ENCODE measurements around the gene PRX. TPM values are rescaled to one million over a fixed set of nuclear protein-coding genes. Genes with fewer than 3 reads are reported as not detected.

PRX gene
- total and polyA plus RNA-seq, 2 of the 13 experiments (the other 11 are each of a cell fraction or from before 2014, with no cell fraction given), result 0.66 TPM

DNA sequence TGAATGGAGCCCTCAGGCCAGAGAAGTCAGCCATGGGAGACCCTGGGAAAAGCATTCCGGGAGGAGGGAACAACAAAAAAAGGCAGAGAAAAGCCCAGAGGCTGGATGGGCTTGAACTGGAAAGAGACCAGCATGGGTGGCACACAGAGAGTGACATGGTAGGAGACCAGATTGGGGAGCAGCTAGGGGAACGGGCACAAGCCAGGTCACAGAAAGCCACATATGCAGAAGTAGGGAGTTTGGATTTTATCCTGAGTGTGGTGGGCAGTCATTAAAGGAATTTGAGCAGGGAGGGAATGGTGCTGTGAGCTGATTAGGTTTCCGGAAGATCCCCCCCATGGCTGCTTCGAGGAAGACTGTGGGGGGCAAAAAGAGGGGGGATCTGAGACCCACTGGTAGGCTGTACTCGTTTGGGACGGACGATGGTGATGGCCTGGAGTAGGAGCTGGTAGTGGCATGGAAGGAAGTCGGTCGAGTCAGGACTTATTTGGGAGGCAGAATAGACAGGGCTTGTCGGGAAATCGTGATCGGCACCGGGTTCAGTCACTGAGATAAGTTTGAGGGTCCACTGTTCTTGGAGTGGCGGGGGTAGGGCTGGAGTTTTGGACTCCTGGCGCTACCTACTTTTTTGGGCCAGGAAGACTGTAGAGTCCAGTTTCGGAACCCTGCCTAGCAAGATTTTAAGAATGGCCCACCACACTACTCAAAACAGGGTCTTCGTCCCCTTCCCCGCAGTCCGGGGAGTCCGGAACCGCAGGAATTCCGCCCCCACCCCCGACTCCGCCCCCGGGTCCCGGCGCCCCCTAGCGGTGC is 11.7 kb upstream of the PRX start (continued):
- TF ChIP-seq, protein P1, sequence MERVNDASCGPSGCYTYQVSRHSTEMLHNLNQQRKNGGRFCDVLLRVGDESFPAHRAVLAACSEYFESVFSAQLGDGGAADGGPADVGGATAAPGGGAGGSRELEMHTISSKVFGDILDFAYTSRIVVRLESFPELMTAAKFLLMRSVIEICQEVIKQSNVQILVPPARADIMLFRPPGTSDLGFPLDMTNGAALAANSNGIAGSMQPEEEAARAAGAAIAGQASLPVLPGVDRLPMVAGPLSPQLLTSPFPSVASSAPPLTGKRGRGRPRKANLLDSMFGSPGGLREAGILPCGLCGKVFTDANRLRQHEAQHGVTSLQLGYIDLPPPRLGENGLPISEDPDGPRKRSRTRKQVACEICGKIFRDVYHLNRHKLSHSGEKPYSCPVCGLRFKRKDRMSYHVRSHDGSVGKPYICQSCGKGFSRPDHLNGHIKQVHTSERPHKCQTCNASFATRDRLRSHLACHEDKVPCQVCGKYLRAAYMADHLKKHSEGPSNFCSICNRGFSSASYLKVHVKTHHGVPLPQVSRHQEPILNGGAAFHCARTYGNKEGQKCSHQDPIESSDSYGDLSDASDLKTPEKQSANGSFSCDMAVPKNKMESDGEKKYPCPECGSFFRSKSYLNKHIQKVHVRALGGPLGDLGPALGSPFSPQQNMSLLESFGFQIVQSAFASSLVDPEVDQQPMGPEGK (CRISPR knock-in tag; IDR thresholded peaks at IDR 0.05), result peak; percentile 78
- TF ChIP-seq DMAP1 (CRISPR knock-in tag; IDR thresholded peaks at IDR 0.05) (0 out of 2 replicates have a peak, but pooled peaks have one; percentile 10), ZNF790 (CRISPR knock-in tag; IDR thresholded peaks at IDR 0.05; ENCODE audit: borderline replicate concordance) (0 out of 2 replicates have a peak, but pooled peaks have one; percentile 3), HMGXB4 (CRISPR knock-in tag; IDR thresholded peaks at IDR 0.05; ENCODE audit: borderline replicate concordance in 1 of 2, low read depth in 1 of 2) (peak in 1 of 2 experiments; percentile 11; a peak in 1 of 4 replicates), POLR2A (IDR thresholded peaks at IDR 0.05; ENCODE audit: insufficient read depth in 1 of 2, low read depth in 2 of 2, low read length in 2 of 2) (0 out of 4 replicates have a peak, but pooled peaks of 1 of the 2 experiments have one; percentile 25), GTF3A (CRISPR knock-in tag; conservative IDR thresholded peaks at IDR 0.05) (no peak), KMT2A (CRISPR knock-in tag; IDR thresholded peaks at IDR 0.05) (0 out of 2 replicates have a peak, but pooled peaks have one; percentile 18), LCORL (IDR thresholded peaks at IDR 0.05) (no peak), LCORL (CRISPR knock-in tag; IDR thresholded peaks at IDR 0.05) (0 out of 2 replicates have a peak, but pooled peaks have one; percentile 8), ZFAT (CRISPR knock-in tag; conservative IDR thresholded peaks at IDR 0.05) (no peak), ZNF30 (CRISPR knock-in tag; IDR thresholded peaks at IDR 0.05) (no peak), ZBTB7B (CRISPR knock-in tag; IDR thresholded peaks at IDR 0.05) (0 out of 2 replicates have a peak, but pooled peaks have one; percentile 50), ZSCAN12 (CRISPR knock-in tag; IDR thresholded peaks at IDR 0.05) (no peak), ZSCAN22 (CRISPR knock-in tag; IDR thresholded peaks at IDR 0.05) (0 out of 2 replicates have a peak, but pooled peaks have one; percentile 42), KAT7 (CRISPR knock-in tag; IDR thresholded peaks at IDR 0.05; ENCODE audit: borderline replicate concordance) (peak; percentile 23; the same call in 1 of the 2 replicates), NR2F6 (IDR thresholded peaks at IDR 0.05) (no peak), NR2F6 (CRISPR knock-in tag; IDR thresholded peaks at IDR 0.05) (no peak)

All from HepG2 (cell line).